ENCODE results near the gene CNIH3. TPM values are rescaled to one million over a fixed set of nuclear protein-coding genes. Genes with fewer than 3 reads are reported as not detected.

CNIH3 gene
- total and polyA plus RNA-seq, 2 of the 4 experiments (the other 2 are of a cell fraction): 2.0 to 2.9 TPM

GRCh38 chr1:224585051-224585450 lies 31.1 kb upstream of the CNIH3 start:
- H2BK5ac ChIP-seq (ENCODE audit: low read depth, low read length, poor library complexity, severe bottlenecking): no peak overlapping the region
- no peak overlapping the region for H2BK120ac ChIP-seq (ENCODE audit: low read depth, low read length)
- no peaks in the 10 kb centered on the region for H3K79me1 ChIP-seq (ENCODE audit: low read depth in 1 of 2, low read length in 2 of 2)
- H3K27ac ChIP-seq (ENCODE audit: insufficient read depth, low read length): no peak overlapping the region
- ChIA-PET CTCF (no interaction called here), POLR2A (ENCODE audit: unreplicated experiment) (no interaction called here)
- H4K20me1 ChIP-seq (ENCODE audit: insufficient read depth, low read length): no peaks in the 10 kb centered on the region
- no peak overlapping the region for H3K4me2 ChIP-seq (ENCODE audit: low read depth, low read length)
- no peak overlapping the region for H2AK9ac ChIP-seq (replicated peaks; ENCODE audit: low read depth, low read length, poor library complexity)
- no peak overlapping the region for H2AFZ ChIP-seq (replicated peaks; ENCODE audit: low read length, poor library complexity)
- no peak overlapping the region for H3K14ac ChIP-seq (replicated peaks; ENCODE audit: low read depth, low read length)
- dilution Hi-C loops (cut with HindIII; ENCODE audit: low sequenced_read_pairs, unreplicated experiment) (loop anchor here (10.0 kb wide), 1 partner anchor 70 kb away; no protein-coding TSS in a partner anchor), in situ Hi-C loops (cut with MboI; ENCODE audit: low sequenced_read_pairs) (no loop called here), intact Hi-C loops (cut with micrococcal nuclease) (no loop called here)
- TF ChIP-seq BHLHE40 (IDR thresholded peaks at IDR 0.05; ENCODE audit: low read depth, low read length): no peak
- no peak for TF ChIP-seq SMC3 (IDR thresholded peaks at IDR 0.05; ENCODE audit: low read depth, low read length)
- no peak for TF ChIP-seq CTCF (conservative IDR thresholded peaks at IDR 0.05; ENCODE audit: low read depth, low read length)
- no peak for TF ChIP-seq NFE2L2 (IDR thresholded peaks at IDR 0.05; ENCODE audit: low read depth, low read length)
- TF ChIP-seq, protein P1, sequence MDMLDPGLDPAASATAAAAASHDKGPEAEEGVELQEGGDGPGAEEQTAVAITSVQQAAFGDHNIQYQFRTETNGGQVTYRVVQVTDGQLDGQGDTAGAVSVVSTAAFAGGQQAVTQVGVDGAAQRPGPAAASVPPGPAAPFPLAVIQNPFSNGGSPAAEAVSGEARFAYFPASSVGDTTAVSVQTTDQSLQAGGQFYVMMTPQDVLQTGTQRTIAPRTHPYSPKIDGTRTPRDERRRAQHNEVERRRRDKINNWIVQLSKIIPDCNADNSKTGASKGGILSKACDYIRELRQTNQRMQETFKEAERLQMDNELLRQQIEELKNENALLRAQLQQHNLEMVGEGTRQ (IDR thresholded peaks at IDR 0.05; ENCODE audit: low read depth, low read length): no peak
- no peak for TF ChIP-seq POLR2A (IDR thresholded peaks at IDR 0.05; ENCODE audit: low read depth, low read length)
- TF ChIP-seq RCOR1 (IDR thresholded peaks at IDR 0.05; ENCODE audit: insufficient replicate concordance, low read length): no peak
- no peak for TF ChIP-seq MAFK (IDR thresholded peaks at IDR 0.05; ENCODE audit: low read depth, low read length)
- TF ChIP-seq FOS (IDR thresholded peaks at IDR 0.05; ENCODE audit: low read depth, low read length): no peak
- no peak for TF ChIP-seq RFX5 (IDR thresholded peaks at IDR 0.05; ENCODE audit: low read depth, low read length)
- no peak for TF ChIP-seq RAD21 (IDR thresholded peaks at IDR 0.05; ENCODE audit: low read length)
- TF ChIP-seq MXI1 (IDR thresholded peaks at IDR 0.05; ENCODE audit: borderline replicate concordance, low read depth, low read length): no peak
- TF ChIP-seq CHD1 (IDR thresholded peaks at IDR 0.05; ENCODE audit: low read depth, low read length): no peak
- TF ChIP-seq CEBPB (IDR thresholded peaks at IDR 0.05; ENCODE audit: low read depth, low read length): no peak
- TF ChIP-seq, protein P2, sequence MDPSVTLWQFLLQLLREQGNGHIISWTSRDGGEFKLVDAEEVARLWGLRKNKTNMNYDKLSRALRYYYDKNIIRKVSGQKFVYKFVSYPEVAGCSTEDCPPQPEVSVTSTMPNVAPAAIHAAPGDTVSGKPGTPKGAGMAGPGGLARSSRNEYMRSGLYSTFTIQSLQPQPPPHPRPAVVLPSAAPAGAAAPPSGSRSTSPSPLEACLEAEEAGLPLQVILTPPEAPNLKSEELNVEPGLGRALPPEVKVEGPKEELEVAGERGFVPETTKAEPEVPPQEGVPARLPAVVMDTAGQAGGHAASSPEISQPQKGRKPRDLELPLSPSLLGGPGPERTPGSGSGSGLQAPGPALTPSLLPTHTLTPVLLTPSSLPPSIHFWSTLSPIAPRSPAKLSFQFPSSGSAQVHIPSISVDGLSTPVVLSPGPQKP (IDR thresholded peaks at IDR 0.05; ENCODE audit: borderline replicate concordance, low read depth, low read length): no peak
- no peak for TF ChIP-seq MAZ (IDR thresholded peaks at IDR 0.05; ENCODE audit: borderline replicate concordance, low read depth, low read length)
- H2AK5ac ChIP-seq (ENCODE audit: low read depth, low read length): no peak overlapping the region
- no peak overlapping the region for H2BK15ac ChIP-seq (ENCODE audit: low read depth, low read length)
- no peak overlapping the region for H4K5ac ChIP-seq (ENCODE audit: low read depth, low read length)
- no peak overlapping the region for H3K23ac ChIP-seq (ENCODE audit: low read depth, low read length)
- no peak overlapping the region for H3K9ac ChIP-seq (ENCODE audit: low read depth, low read length)
- H3K9me3 ChIP-seq (ENCODE audit: control insufficient read depth, insufficient read depth, low read length): no peaks in the 10 kb centered on the region
- H3K4me1 ChIP-seq (ENCODE audit: control insufficient read depth, insufficient read depth, low read length): no peaks in the 10 kb centered on the region; the same call in 1 of the 2 replicates
- no peak overlapping the region for H4K91ac ChIP-seq (ENCODE audit: insufficient read depth, low read depth, low read length)
- H3K9me1 ChIP-seq (ENCODE audit: insufficient read depth, low read length): 0 out of 2 replicates have a peak, but pooled peaks cover 3% of the 10 kb centered on the region
- no peak overlapping the region for H4K8ac ChIP-seq (ENCODE audit: low read depth in 2 of 2, low read length in 2 of 2)
- no peak overlapping the region for H2BK20ac ChIP-seq (ENCODE audit: low read depth, low read length)
- 92% methylated on average over 8 of the region's 10 CpGs; no CpG with 5 or more reads in 1 of the 2 experiments for WGBS, 2 experiments (ENCODE audit: extremely low coverage in 2 of 2, insufficient read length in 1 of 2)
- no peaks in the 10 kb centered on the region for H3K27me3 ChIP-seq (ENCODE audit: control insufficient read depth, insufficient read depth, low read length)
- no peak overlapping the region for H3K4ac ChIP-seq (ENCODE audit: low read depth, low read length)
- no peak overlapping the region for H3K18ac ChIP-seq (ENCODE audit: low read depth, low read length)
- ATAC-seq (ENCODE audit: low read depth) (no peak), DNase-seq (no peak)
- H3K56ac ChIP-seq (ENCODE audit: extremely low read depth, insufficient read depth, low read length): no peak overlapping the region
- H3K4me3 ChIP-seq (ENCODE audit: insufficient read depth, low read depth, low read length): no peak overlapping the region
- H3K36me3 ChIP-seq (ENCODE audit: control insufficient read depth, insufficient read depth, low read length): no peaks in the 10 kb centered on the region
- no TSS peak for BruUV-seq (replicated peaks)

All from IMR-90 (cell line).